K562 (cell line): ENCODE results near the gene HRC. TPM values are rescaled to one million over a fixed set of nuclear protein-coding genes. Genes with fewer than 3 reads are reported as not detected.

Source experiments
- BCOR ChIP-seq: fragments of 450-650 bp; IDR thresholded peaks from 2 replicates; pipeline ENCODE4 v1.6.1; 2016
- BRCA1 ChIP-seq, 2 experiments: fragments of 450-650 bp in 1 of 2; sonication (generic) in 1 of 2; formaldehyde crosslinking in 1 of 2; IDR thresholded peaks; 2 replicates each; pipeline versions ENCODE4 v1.5.0 to v1.6.1; 2017 to 2020; ENCODE audit warnings: mild to moderate bottlenecking in 1 of 2, missing genetic modification reagents in 1 of 2
- CHD4 ChIP-seq: fragments of 200-600 bp; sonication (generic); IDR thresholded peaks from 3 replicates; pipeline ENCODE4 v1.6.1; 2012; ENCODE audit warnings: low read depth, mild to moderate bottlenecking, mixed read lengths, low read length, inconsistent platforms; ENCODE audit not compliant: insufficient read depth, insufficient replicate concordance, poor library complexity, severe bottlenecking
- E2F3 ChIP-seq: fragments of 250-450 bp; sonication (Bioruptor Pico); IDR thresholded peaks from 2 replicates; pipeline ENCODE4 v1.4.0; 2020; ENCODE audit warnings: mild to moderate bottlenecking
- EZH2 ChIP-seq: IDR thresholded peaks from 2 replicates; pipeline ENCODE4 v1.6.1; 2012; ENCODE audit warnings: low read depth, mild to moderate bottlenecking, inconsistent platforms, low read length, borderline replicate concordance
- MITF ChIP-seq: IDR thresholded peaks from 2 replicates; pipeline ENCODE4 v1.6.1; 2014; ENCODE audit warnings: antibody characterized with exemption
- MXI1 ChIP-seq: IDR thresholded peaks from 2 replicates; pipeline ENCODE4 v1.6.1; 2011; ENCODE audit warnings: low read depth, mild to moderate bottlenecking, improper control_type of control experiment, low read length
- NRF1 ChIP-seq, 2 experiments: fragments of 450-650 bp; IDR thresholded peaks in 1 of 2; conservative IDR thresholded peaks in 1 of 2; 2 replicates each; pipeline ENCODE4 v1.6.1; 2014; ENCODE audit warnings: mild to moderate bottlenecking in 2 of 2
- POLR2A ChIP-seq: fragments of 450-650 bp; conservative IDR thresholded peaks from 2 replicates; pipeline ENCODE4 v1.6.1; 2016
- RCOR1 ChIP-seq, 2 experiments: IDR thresholded peaks; 2 replicates each; pipeline ENCODE4 v1.6.1; 2012; ENCODE audit warnings: low read depth in 2 of 2, low read length in 2 of 2, borderline replicate concordance in 1 of 2, improper control_type of control experiment in 1 of 2
- SP2 ChIP-seq: IDR thresholded peaks from 2 replicates; pipeline ENCODE4 v1.6.1; 2011; ENCODE audit warnings: mild to moderate bottlenecking, low read depth, low read length, moderate library complexity; ENCODE audit not compliant: poor library complexity, severe bottlenecking; ENCODE audit errors: extremely low read depth
- TRIM28 ChIP-seq: fragments of 450-650 bp; IDR thresholded peaks from 2 replicates; pipeline ENCODE4 v1.6.1; 2017
- WHSC1 ChIP-seq: IDR thresholded peaks from one replicate; pipeline ENCODE4 v1.6.1; 2012; ENCODE audit warnings: low read length, control low read depth, inconsistent platforms
- ZBTB5 ChIP-seq: fragments of 450-650 bp; IDR thresholded peaks from 2 replicates; pipeline ENCODE4 v1.6.1; 2017; ENCODE audit warnings: antibody characterized with exemption
- ZNF217 ChIP-seq: sonication (generic); formaldehyde crosslinking; IDR thresholded peaks from 2 replicates; pipeline ENCODE4 v1.8.0; 2022; ENCODE audit warnings: mild to moderate bottlenecking, missing genetic modification reagents
- polyA plus RNA-seq, 8 experiments: library from polyadenylated mRNA; depleted of rRNA in 4 of 8; stranded (reverse) in 5 of 8; unstranded in 3 of 8; fragments of >200 nt; fragmentation: Nextera tagmentation in 2 of 8; fragmentation: Illumina TruSeq in 1 of 8; extraction: Ambion mirVana in 2 of 8; extraction: Trizol in 1 of 8; gene quantifications; 2 replicates each; pipeline versions ENCODE4 v1.2.1 to v1.2.3, GENCODE V29; 2011 to 2014; ENCODE audit warnings: inconsistent platforms in 1 of 8, missing spikeins in 1 of 8
- total RNA-seq, 7 experiments: library from RNA; depleted of rRNA in 6 of 7; stranded (reverse); fragments of >200 nt in 6 of 7; fragmentation: Illumina TruSeq in 2 of 7; extraction: Trizol in 2 of 7; gene quantifications; 2 replicates each; pipeline versions ENCODE4 v1.2.1 to v1.2.3, GENCODE V29; 2011 to 2021; ENCODE audit warnings: low replicate concordance in 1 of 7
- TF ChIP-seq, protein P1 (sequence below), 2 experiments: IDR thresholded peaks in 1 of 2; conservative IDR thresholded peaks in 1 of 2; 2 replicates each; pipeline ENCODE4 v1.6.1; 2016; ENCODE audit warnings: low read depth in 2 of 2, mild to moderate bottlenecking in 1 of 2, missing compliant biosample characterization in 1 of 2, missing genetic modification characterization in 1 of 2, moderate library complexity in 1 of 2
- TF ChIP-seq, protein P2 (sequence below): fragments of 450-650 bp; formaldehyde crosslinking; IDR thresholded peaks from 2 replicates; pipeline ENCODE4 v1.4.0; 2022; ENCODE audit warnings: missing genetic modification characterization
- TF ChIP-seq, protein P3 (sequence below): sonication (generic); formaldehyde crosslinking; IDR thresholded peaks from 2 replicates; pipeline ENCODE4 v1.8.0; 2022; ENCODE audit warnings: mild to moderate bottlenecking, low read depth, missing genetic modification reagents

The HRC gene
- total and polyA plus RNA-seq, 9 of the 15 experiments (the other 6 are each of a cell fraction or from before 2014, with no cell fraction given): 0.66 to 18.7 (median 13.1) TPM

DNA sequence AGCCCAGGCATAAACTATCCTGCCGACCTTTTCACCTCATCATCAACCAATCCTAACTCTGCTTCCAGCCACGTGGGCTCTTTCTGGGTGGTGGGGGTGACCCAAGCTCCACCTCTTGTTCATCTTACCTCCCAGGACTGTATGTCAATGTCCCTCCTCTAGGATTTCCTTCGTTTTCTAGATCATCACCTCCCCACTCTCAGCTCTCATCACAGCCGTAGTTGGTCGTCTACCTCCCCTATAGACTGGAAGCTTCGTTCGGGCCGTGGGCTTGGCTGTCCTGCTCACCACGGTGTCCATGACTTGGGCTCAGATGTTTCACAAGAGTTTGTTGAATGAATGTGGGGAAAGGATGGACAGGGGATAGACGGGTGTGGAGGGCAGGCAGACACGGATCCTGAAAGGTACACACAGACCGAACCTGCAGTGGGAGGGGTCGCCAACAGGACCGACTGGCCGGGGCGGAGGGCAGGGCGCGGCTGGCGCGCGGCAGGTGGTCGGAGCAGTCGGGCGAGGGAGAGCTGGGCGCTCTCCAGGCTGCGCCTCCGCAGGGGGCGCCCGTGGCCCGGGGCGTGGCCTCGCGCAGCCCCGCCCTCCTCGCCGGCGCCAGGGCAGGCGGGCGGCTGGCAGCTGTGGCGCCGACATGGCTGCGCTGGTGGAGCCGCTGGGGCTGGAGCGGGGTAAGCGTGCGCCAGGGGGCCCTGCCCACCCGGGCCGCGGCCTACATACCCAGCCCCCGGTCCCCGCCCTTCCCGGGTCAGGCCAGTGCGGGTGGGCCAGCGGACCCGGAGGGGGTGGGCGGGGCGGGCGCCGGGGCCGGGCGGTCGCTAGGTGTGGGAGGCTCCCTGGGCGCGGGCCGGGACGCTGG lies 41.2 kb downstream of the HRC start, which contains the start of gene LIN7B (continued):
- TF ChIP-seq, protein P1, sequence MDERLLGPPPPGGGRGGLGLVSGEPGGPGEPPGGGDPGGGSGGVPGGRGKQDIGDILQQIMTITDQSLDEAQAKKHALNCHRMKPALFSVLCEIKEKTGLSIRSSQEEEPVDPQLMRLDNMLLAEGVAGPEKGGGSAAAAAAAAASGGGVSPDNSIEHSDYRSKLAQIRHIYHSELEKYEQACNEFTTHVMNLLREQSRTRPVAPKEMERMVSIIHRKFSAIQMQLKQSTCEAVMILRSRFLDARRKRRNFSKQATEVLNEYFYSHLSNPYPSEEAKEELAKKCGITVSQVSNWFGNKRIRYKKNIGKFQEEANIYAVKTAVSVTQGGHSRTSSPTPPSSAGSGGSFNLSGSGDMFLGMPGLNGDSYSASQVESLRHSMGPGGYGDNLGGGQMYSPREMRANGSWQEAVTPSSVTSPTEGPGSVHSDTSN (CRISPR knock-in tag; IDR thresholded peaks at IDR 0.05; ENCODE audit: low read depth): no peak
- TF ChIP-seq, protein P1 (tag; conservative IDR thresholded peaks at IDR 0.05; ENCODE audit: low read depth): no peak
- TF ChIP-seq, protein P2, sequence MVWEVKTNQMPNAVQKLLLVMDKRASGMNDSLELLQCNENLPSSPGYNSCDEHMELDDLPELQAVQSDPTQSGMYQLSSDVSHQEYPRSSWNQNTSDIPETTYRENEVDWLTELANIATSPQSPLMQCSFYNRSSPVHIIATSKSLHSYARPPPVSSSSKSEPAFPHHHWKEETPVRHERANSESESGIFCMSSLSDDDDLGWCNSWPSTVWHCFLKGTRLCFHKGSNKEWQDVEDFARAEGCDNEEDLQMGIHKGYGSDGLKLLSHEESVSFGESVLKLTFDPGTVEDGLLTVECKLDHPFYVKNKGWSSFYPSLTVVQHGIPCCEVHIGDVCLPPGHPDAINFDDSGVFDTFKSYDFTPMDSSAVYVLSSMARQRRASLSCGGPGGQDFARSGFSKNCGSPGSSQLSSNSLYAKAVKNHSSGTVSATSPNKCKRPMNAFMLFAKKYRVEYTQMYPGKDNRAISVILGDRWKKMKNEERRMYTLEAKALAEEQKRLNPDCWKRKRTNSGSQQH (CRISPR knock-in tag): peak; percentile 31; the same call in 1 of the 2 replicates
- TF ChIP-seq CHD4 (no peak), E2F3 (CRISPR knock-in tag) (0 out of 2 replicates have a peak, but pooled peaks have one; percentile 25), BCOR (peak; percentile 50; the same call in 1 of the 2 replicates), ZNF217 (CRISPR knock-in tag) (no peak), MXI1 (no peak), ZBTB5 (no peak), SP2 (no peak), NRF1 (conservative IDR thresholded peaks at IDR 0.05 in 1 of 2, IDR thresholded peaks at IDR 0.05 in 1 of 2) (peak; percentile 71 to 80), POLR2A (peak; percentile 47; the same call in 1 of the 2 replicates), TRIM28 (no peak), WHSC1 (no peak), MITF (no peak), BRCA1 (IDR thresholded peaks at IDR 0.05) (no peak), BRCA1 (CRISPR knock-in tag; IDR thresholded peaks at IDR 0.05) (no peak), EZH2 (no peak), RCOR1 (IDR thresholded peaks at IDR 0.05; ENCODE audit: borderline replicate concordance in 1 of 2, low read depth in 2 of 2, low read length in 2 of 2) (peak in 1 of 2 experiments; percentile 17; a peak in 1 of 4 replicates)
- TF ChIP-seq, protein P3, sequence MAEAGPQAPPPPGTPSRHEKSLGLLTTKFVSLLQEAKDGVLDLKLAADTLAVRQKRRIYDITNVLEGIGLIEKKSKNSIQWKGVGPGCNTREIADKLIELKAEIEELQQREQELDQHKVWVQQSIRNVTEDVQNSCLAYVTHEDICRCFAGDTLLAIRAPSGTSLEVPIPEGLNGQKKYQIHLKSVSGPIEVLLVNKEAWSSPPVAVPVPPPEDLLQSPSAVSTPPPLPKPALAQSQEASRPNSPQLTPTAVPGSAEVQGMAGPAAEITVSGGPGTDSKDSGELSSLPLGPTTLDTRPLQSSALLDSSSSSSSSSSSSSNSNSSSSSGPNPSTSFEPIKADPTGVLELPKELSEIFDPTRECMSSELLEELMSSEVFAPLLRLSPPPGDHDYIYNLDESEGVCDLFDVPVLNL (CRISPR knock-in tag): no peak
